ENCODE measurements around the gene BMERB1. TPM values are rescaled to one million over a fixed set of nuclear protein-coding genes. Genes with fewer than 3 reads are reported as not detected.
A peak's percentile ranks its signal among the peaks of the same experiment; 100 is the strongest.

Gene BMERB1
- total RNA-seq, 1 donor from 2014 or later: 20.1 TPM

GRCh38 chr16:15547768-15548096, 113.3 kb downstream of the BMERB1 start:
- DNase-seq (ENCODE audit: low read depth): no peak
- H3K4me2 ChIP-seq (ENCODE audit: low read length): no peak overlapping the region
- no peaks in the 10 kb centered on the region for H3K4me1 ChIP-seq (ENCODE audit: insufficient read depth, low read length)
- Mint-ChIP-seq H3K4me3 (ENCODE audit: unreplicated experiment) (no peak overlapping the region), H3K27ac (ENCODE audit: unreplicated experiment) (no peak overlapping the region), H3K36me3 (ENCODE audit: low read depth, unreplicated experiment) (peaks cover 11% of the 10 kb centered on the region), H3K27me3 (ENCODE audit: low read depth, unreplicated experiment) (no peaks in the 10 kb centered on the region), H3K4me1 (ENCODE audit: low read depth, unreplicated experiment) (peaks cover 3% of the 10 kb centered on the region), H3K9me3 (ENCODE audit: unreplicated experiment) (peaks cover 9% of the 10 kb centered on the region)
- H2AFZ ChIP-seq (ENCODE audit: low read depth, low read length): no peak overlapping the region
- H3K9ac ChIP-seq (ENCODE audit: low read length): no peak overlapping the region
- H3K79me2 ChIP-seq (ENCODE audit: insufficient read depth, low read length): peaks cover 3% of the 10 kb centered on the region
- no peaks in the 10 kb centered on the region for H3K36me3 ChIP-seq (ENCODE audit: insufficient read depth, low read length)
- no peaks in the 10 kb centered on the region for H3K9me3 ChIP-seq (ENCODE audit: insufficient read depth, low read depth, low read length)
- no peak for TF ChIP-seq EZH2 (IDR thresholded peaks at IDR 0.05; ENCODE audit: insufficient read depth, low read length)
- TF ChIP-seq, protein P1, sequence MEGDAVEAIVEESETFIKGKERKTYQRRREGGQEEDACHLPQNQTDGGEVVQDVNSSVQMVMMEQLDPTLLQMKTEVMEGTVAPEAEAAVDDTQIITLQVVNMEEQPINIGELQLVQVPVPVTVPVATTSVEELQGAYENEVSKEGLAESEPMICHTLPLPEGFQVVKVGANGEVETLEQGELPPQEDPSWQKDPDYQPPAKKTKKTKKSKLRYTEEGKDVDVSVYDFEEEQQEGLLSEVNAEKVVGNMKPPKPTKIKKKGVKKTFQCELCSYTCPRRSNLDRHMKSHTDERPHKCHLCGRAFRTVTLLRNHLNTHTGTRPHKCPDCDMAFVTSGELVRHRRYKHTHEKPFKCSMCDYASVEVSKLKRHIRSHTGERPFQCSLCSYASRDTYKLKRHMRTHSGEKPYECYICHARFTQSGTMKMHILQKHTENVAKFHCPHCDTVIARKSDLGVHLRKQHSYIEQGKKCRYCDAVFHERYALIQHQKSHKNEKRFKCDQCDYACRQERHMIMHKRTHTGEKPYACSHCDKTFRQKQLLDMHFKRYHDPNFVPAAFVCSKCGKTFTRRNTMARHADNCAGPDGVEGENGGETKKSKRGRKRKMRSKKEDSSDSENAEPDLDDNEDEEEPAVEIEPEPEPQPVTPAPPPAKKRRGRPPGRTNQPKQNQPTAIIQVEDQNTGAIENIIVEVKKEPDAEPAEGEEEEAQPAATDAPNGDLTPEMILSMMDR (IDR thresholded peaks at IDR 0.05; ENCODE audit: insufficient read depth, low read depth, low read length): no peak
- FAIRE-seq: no peak
- H3K4me3 ChIP-seq (ENCODE audit: insufficient read depth, low read depth, low read length): no peak overlapping the region
- peaks cover 6% of the 10 kb centered on the region for H4K20me1 ChIP-seq (ENCODE audit: insufficient read depth, low read length)
- no peaks in the 10 kb centered on the region for H3K27me3 ChIP-seq (ENCODE audit: insufficient read depth, low read length)
- H3K27ac ChIP-seq (ENCODE audit: low read depth, low read length): no peak overlapping the region

GRCh38 chr16:15548482-15548891, 114.1 kb downstream of the BMERB1 start:
- DNase-seq (ENCODE audit: low read depth) (peak; percentile 55), FAIRE-seq (no peak)
- Histone ChIP-seq H2AFZ (ENCODE audit: low read depth, low read length) (no peak overlapping the region), H3K4me1 (ENCODE audit: insufficient read depth, low read length) (no peaks in the 10 kb centered on the region), H3K4me3 (ENCODE audit: insufficient read depth, low read depth, low read length) (no peak overlapping the region), H3K79me2 (ENCODE audit: insufficient read depth, low read length) (peaks cover 3% of the 10 kb centered on the region), H3K27me3 (ENCODE audit: insufficient read depth, low read length) (no peaks in the 10 kb centered on the region), H3K36me3 (ENCODE audit: insufficient read depth, low read length) (no peaks in the 10 kb centered on the region), H4K20me1 (ENCODE audit: insufficient read depth, low read length) (peaks cover 11% of the 10 kb centered on the region), H3K27ac (ENCODE audit: low read depth, low read length) (no peak overlapping the region), H3K9me3 (ENCODE audit: insufficient read depth, low read depth, low read length) (no peaks in the 10 kb centered on the region), H3K4me2 (ENCODE audit: low read length) (no peak overlapping the region), H3K9ac (ENCODE audit: low read length) (no peak overlapping the region)
- no peaks in the 10 kb centered on the region for H3K27me3 Mint-ChIP-seq (ENCODE audit: low read depth, unreplicated experiment)
- TF ChIP-seq EZH2 (IDR thresholded peaks at IDR 0.05; ENCODE audit: insufficient read depth, low read length): no peak
- TF ChIP-seq, protein P1 (IDR thresholded peaks at IDR 0.05; ENCODE audit: insufficient read depth, low read depth, low read length): no peak
- H3K4me3 Mint-ChIP-seq (ENCODE audit: unreplicated experiment): no peak overlapping the region
- peaks cover 3% of the 10 kb centered on the region for H3K4me1 Mint-ChIP-seq (ENCODE audit: low read depth, unreplicated experiment)
- H3K9me3 Mint-ChIP-seq (ENCODE audit: unreplicated experiment): peaks cover 7% of the 10 kb centered on the region
- H3K27ac Mint-ChIP-seq (ENCODE audit: unreplicated experiment): no peak overlapping the region
- peaks cover 10% of the 10 kb centered on the region for H3K36me3 Mint-ChIP-seq (ENCODE audit: low read depth, unreplicated experiment)

- Histone ChIP-seq H3K27ac (ENCODE audit: low read depth, low read length) (no peak overlapping the region), H2AFZ (ENCODE audit: low read depth, low read length) (no peak overlapping the region), H3K79me2 (ENCODE audit: insufficient read depth, low read length) (no peaks in the 10 kb centered on the region), H3K4me3 (ENCODE audit: insufficient read depth, low read depth, low read length) (no peak overlapping the region), H3K27me3 (ENCODE audit: insufficient read depth, low read length) (no peaks in the 10 kb centered on the region), H3K9me3 (ENCODE audit: insufficient read depth, low read depth, low read length) (no peaks in the 10 kb centered on the region), H3K9ac (ENCODE audit: low read length) (no peak overlapping the region), H3K4me2 (ENCODE audit: low read length) (no peak overlapping the region), H3K4me1 (ENCODE audit: insufficient read depth, low read length) (no peaks in the 10 kb centered on the region), H3K36me3 (ENCODE audit: insufficient read depth, low read length) (no peaks in the 10 kb centered on the region), H4K20me1 (ENCODE audit: insufficient read depth, low read length) (peaks cover 18% of the 10 kb centered on the region)
- Mint-ChIP-seq H3K4me3 (ENCODE audit: unreplicated experiment) (no peak overlapping the region), H3K36me3 (ENCODE audit: low read depth, unreplicated experiment) (peaks cover 13% of the 10 kb centered on the region), H3K27ac (ENCODE audit: unreplicated experiment) (no peak overlapping the region), H3K4me1 (ENCODE audit: low read depth, unreplicated experiment) (peaks cover 3% of the 10 kb centered on the region), H3K27me3 (ENCODE audit: low read depth, unreplicated experiment) (no peaks in the 10 kb centered on the region), H3K9me3 (ENCODE audit: unreplicated experiment) (peaks cover 5% of the 10 kb centered on the region)
- TF ChIP-seq, protein P1 (IDR thresholded peaks at IDR 0.05; ENCODE audit: insufficient read depth, low read depth, low read length): no peak
- TF ChIP-seq EZH2 (IDR thresholded peaks at IDR 0.05; ENCODE audit: insufficient read depth, low read length): no peak
- FAIRE-seq (no peak), DNase-seq (ENCODE audit: low read depth) (no peak)
Observed at GRCh38 chr16:15552507-15552906, 118.1 kb downstream of the BMERB1 start.

Data from astrocyte (in vitro differentiated cells and primary cell).